ENCODE measurements around the gene SKA3. TPM values are rescaled to one million over a fixed set of nuclear protein-coding genes. Genes with fewer than 3 reads are reported as not detected.
"Not testable (repeated sequence)": the region's sequence is repeated elsewhere in the genome, so short reads cannot be mapped to it uniquely, and the experiment has no call there.

SKA3 gene
- total and polyA plus RNA-seq, 2 donors (not counting 1 experiment from before 2014, with no cell fraction given) = 6.1 to 6.6 TPM

GRCh38 chr13:21202767-21203531 is 26.6 kb upstream of the SKA3 start:
- H3K4me1 ChIP-seq (ENCODE audit: control insufficient read depth, extremely low read depth, insufficient read depth, low read length) = no peaks in the 10 kb centered on the region
- no peak overlapping the region for H2AFZ ChIP-seq (ENCODE audit: low read length)
- H3K4me3 ChIP-seq (replicated peaks in 1 of 4; ENCODE audit: control extremely low read depth in 1 of 4, insufficient read depth in 1 of 4, low read depth in 3 of 4, low read length in 4 of 4) = no peak overlapping the region
- no peak overlapping the region for H3K4me2 ChIP-seq (ENCODE audit: extremely low read depth, insufficient read depth, low read length)
- no peaks in the 10 kb centered on the region for H3K27me3 ChIP-seq (ENCODE audit: control insufficient read depth, insufficient read depth, low read length)
- H3K36me3 ChIP-seq (ENCODE audit: control insufficient read depth, insufficient read depth, low read length) = no peaks in the 10 kb centered on the region
- H4K20me1 ChIP-seq (ENCODE audit: control insufficient read depth, extremely low read depth, insufficient read depth, low read length) = no peaks in the 10 kb centered on the region
- H3K27ac ChIP-seq (ENCODE audit: insufficient read depth, low read length) = no peak overlapping the region
- no peak for TF ChIP-seq EZH2 (IDR thresholded peaks at IDR 0.05; ENCODE audit: low read length, missing control alignments)
- no peak for TF ChIP-seq CTCF (conservative IDR thresholded peaks at IDR 0.05 in 1 of 2, IDR thresholded peaks at IDR 0.05 in 1 of 2; ENCODE audit: low read depth in 1 of 2, low read length in 2 of 2)
- no peaks in the 10 kb centered on the region for H3K9me3 ChIP-seq (ENCODE audit: control insufficient read depth, insufficient read depth, low read depth, low read length)
- H3K9ac ChIP-seq (ENCODE audit: insufficient read depth, low read length) = no peak overlapping the region
- H3K79me2 ChIP-seq (ENCODE audit: control insufficient read depth, insufficient read depth, low read length) = no peaks in the 10 kb centered on the region
- DNase-seq (ENCODE audit: low read depth in 2 of 2) = peak in 1 of 2 donors; percentile 15

DNA sequence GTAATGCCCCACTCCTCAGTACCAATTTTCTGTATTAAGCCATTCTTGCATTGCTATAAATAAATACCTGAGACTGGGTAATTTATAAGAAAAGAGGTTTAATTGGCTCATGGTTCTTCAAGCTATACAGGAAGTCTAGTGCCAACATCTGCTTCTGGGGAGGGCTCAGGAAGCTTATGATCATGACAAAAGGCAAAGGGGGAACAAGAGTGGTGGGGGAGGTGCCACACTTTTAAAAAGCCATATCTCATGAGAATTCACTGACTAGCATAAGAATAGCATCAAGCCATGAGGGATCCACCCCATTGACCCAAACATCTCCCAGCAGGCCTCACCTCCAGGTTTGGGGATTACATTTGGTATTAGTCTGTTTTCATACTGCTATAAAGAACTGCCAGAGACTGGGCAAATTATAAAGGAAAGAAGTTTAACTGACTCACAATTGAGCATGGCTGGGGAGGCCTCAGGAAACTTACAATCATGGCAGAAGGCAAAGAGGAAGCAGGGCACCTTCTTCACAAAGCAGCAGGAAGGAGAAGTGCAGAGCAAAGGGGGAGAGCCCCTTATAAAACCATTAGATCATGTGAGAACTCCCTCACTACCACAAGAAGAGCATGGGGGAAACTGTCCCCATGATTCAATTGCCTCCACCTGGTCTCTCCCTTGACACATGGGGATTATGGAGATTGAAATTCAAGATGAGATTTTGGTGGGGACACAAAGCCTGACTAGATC is 25.3 kb upstream of the SKA3 start:
- H3K79me2 ChIP-seq (ENCODE audit: control insufficient read depth, insufficient read depth, low read length); H3K27ac ChIP-seq (ENCODE audit: insufficient read depth, low read length); DNase-seq (ENCODE audit: low read depth in 2 of 2); H3K4me2 ChIP-seq (ENCODE audit: extremely low read depth, insufficient read depth, low read length); H3K4me3 ChIP-seq (replicated peaks in 1 of 4; ENCODE audit: control extremely low read depth in 1 of 4, insufficient read depth in 1 of 4, low read depth in 3 of 4, low read length in 4 of 4); H2AFZ ChIP-seq (ENCODE audit: low read length); H3K27me3 ChIP-seq (ENCODE audit: control insufficient read depth, insufficient read depth, low read length); H3K9me3 ChIP-seq (ENCODE audit: control insufficient read depth, insufficient read depth, low read depth, low read length); H3K4me1 ChIP-seq (ENCODE audit: control insufficient read depth, extremely low read depth, insufficient read depth, low read length); H3K36me3 ChIP-seq (ENCODE audit: control insufficient read depth, insufficient read depth, low read length); H3K9ac ChIP-seq (ENCODE audit: insufficient read depth, low read length); H4K20me1 ChIP-seq (ENCODE audit: control insufficient read depth, extremely low read depth, insufficient read depth, low read length): not testable (repeated sequence)

DNA sequence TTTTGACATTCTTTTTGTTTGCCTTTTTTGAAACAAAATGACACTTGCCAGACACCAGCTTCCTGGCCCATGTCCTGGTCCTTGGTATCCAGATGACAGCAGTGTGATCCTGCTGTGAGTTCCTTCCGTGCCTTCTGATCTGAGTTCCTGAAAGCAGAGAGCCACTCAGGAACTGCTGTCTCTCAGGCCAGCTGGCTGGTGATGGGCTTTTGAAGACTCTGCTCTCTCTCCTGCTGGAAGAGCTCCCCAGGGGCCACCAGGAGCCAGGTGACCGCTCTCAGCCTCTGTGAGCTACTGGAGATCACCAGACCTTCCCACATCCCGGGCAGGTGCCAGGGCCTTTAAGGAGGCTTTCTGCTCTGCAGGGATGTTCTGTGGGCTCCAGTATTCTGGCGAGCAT is 22.0 kb upstream of the SKA3 start:
- H3K27me3 ChIP-seq (ENCODE audit: control insufficient read depth, insufficient read depth, low read length); H3K4me1 ChIP-seq (ENCODE audit: control insufficient read depth, extremely low read depth, insufficient read depth, low read length); H3K9me3 ChIP-seq (ENCODE audit: control insufficient read depth, insufficient read depth, low read depth, low read length); H3K27ac ChIP-seq (ENCODE audit: insufficient read depth, low read length); H3K4me3 ChIP-seq (replicated peaks in 1 of 4; ENCODE audit: control extremely low read depth in 1 of 4, insufficient read depth in 1 of 4, low read depth in 3 of 4, low read length in 4 of 4); H2AFZ ChIP-seq (ENCODE audit: low read length); H4K20me1 ChIP-seq (ENCODE audit: control insufficient read depth, extremely low read depth, insufficient read depth, low read length); H3K79me2 ChIP-seq (ENCODE audit: control insufficient read depth, insufficient read depth, low read length); H3K36me3 ChIP-seq (ENCODE audit: control insufficient read depth, insufficient read depth, low read length); H3K4me2 ChIP-seq (ENCODE audit: extremely low read depth, insufficient read depth, low read length); DNase-seq (ENCODE audit: low read depth in 2 of 2); H3K9ac ChIP-seq (ENCODE audit: insufficient read depth, low read length): not testable (repeated sequence)

GRCh38 chr13:21197606-21198225 is 21.4 kb upstream of the SKA3 start:
- not testable (repeated sequence) for H3K79me2 ChIP-seq (ENCODE audit: control insufficient read depth, insufficient read depth, low read length); H3K4me1 ChIP-seq (ENCODE audit: control insufficient read depth, extremely low read depth, insufficient read depth, low read length); H3K9me3 ChIP-seq (ENCODE audit: control insufficient read depth, insufficient read depth, low read depth, low read length); H4K20me1 ChIP-seq (ENCODE audit: control insufficient read depth, extremely low read depth, insufficient read depth, low read length); H3K9ac ChIP-seq (ENCODE audit: insufficient read depth, low read length); H3K4me2 ChIP-seq (ENCODE audit: extremely low read depth, insufficient read depth, low read length); H2AFZ ChIP-seq (ENCODE audit: low read length); DNase-seq (ENCODE audit: low read depth in 2 of 2); H3K27ac ChIP-seq (ENCODE audit: insufficient read depth, low read length); H3K27me3 ChIP-seq (ENCODE audit: control insufficient read depth, insufficient read depth, low read length); H3K36me3 ChIP-seq (ENCODE audit: control insufficient read depth, insufficient read depth, low read length); H3K4me3 ChIP-seq (replicated peaks in 1 of 4; ENCODE audit: control extremely low read depth in 1 of 4, insufficient read depth in 1 of 4, low read depth in 3 of 4, low read length in 4 of 4)

GRCh38 chr13:21194756-21195155 is 18.4 kb upstream of the SKA3 start:
- H3K79me2 ChIP-seq (ENCODE audit: control insufficient read depth, insufficient read depth, low read length); H3K27ac ChIP-seq (ENCODE audit: insufficient read depth, low read length); H3K4me3 ChIP-seq (replicated peaks in 1 of 4; ENCODE audit: control extremely low read depth in 1 of 4, insufficient read depth in 1 of 4, low read depth in 3 of 4, low read length in 4 of 4); H3K9me3 ChIP-seq (ENCODE audit: control insufficient read depth, insufficient read depth, low read depth, low read length); H3K4me1 ChIP-seq (ENCODE audit: control insufficient read depth, extremely low read depth, insufficient read depth, low read length); H3K36me3 ChIP-seq (ENCODE audit: control insufficient read depth, insufficient read depth, low read length); H3K27me3 ChIP-seq (ENCODE audit: control insufficient read depth, insufficient read depth, low read length); H4K20me1 ChIP-seq (ENCODE audit: control insufficient read depth, extremely low read depth, insufficient read depth, low read length); H2AFZ ChIP-seq (ENCODE audit: low read length); H3K9ac ChIP-seq (ENCODE audit: insufficient read depth, low read length); H3K4me2 ChIP-seq (ENCODE audit: extremely low read depth, insufficient read depth, low read length): not testable (repeated sequence)
- DNase-seq (ENCODE audit: low read depth in 2 of 2) = peak in 1 of 2 donors; percentile 66

Data from fibroblast of lung (primary cell).